Panc1 (cell line): ENCODE results near the gene GTF2A1L. TPM values are rescaled to one million over a fixed set of nuclear protein-coding genes. Genes with fewer than 3 reads are reported as not detected.

Source experiments
- ATAC-seq: fragments of 200-7000 bp; cut with Tn5 transposase; 2 replicates; pipeline ENCODE4 v1.9.1; 2020; ENCODE audit warnings: mild to moderate bottlenecking, moderate library complexity
- BruUV-seq: library from RNA; stranded (reverse); fragments of 400-500 nt; replicated peaks from 2 replicates; lab custom pipeline; 2021; lab: Mats Ljungman, UMichigan
- CTCF ChIA-PET: fragments of 300-600 bp; sonication (Branson Sonifier 250); formaldehyde crosslinking; loops from one replicate; lab custom pipeline; 2022; ENCODE audit warnings: antibody characterized with exemption; lab: Charles Lee
- POLR2A ChIA-PET: fragments of 300-600 bp; sonication (Branson Sonifier 250); formaldehyde crosslinking; loops from one replicate; lab custom pipeline; 2022; ENCODE audit warnings: antibody characterized with exemption; lab: Charles Lee
- DNase-seq: peaks from one replicate; pipeline ENCODE4 v3.0.0-alpha.2; 2010; ENCODE audit warnings: low read depth, low spot score
- H3K27ac ChIP-seq: 2 replicates; pipeline ENCODE4 v1.5.1; 2011; ENCODE audit warnings: mild to moderate bottlenecking, low read length, inconsistent platforms
- H3K27me3 ChIP-seq: fragments of 200-500 bp; sonication (Bioruptor generic); 2 replicates; pipeline ENCODE4 v1.6.0; 2014; ENCODE audit warnings: low read length, inconsistent platforms; ENCODE audit not compliant: control insufficient read depth, insufficient read depth
- H3K36me3 ChIP-seq: fragments of 200-500 bp; sonication (Bioruptor generic); 2 replicates; pipeline ENCODE4 v1.5.1; 2014; ENCODE audit warnings: inconsistent platforms, mild to moderate bottlenecking, low read length, moderate library complexity; ENCODE audit not compliant: control insufficient read depth, insufficient read depth
- H3K4me1 ChIP-seq: 2 replicates; pipeline ENCODE4 v1.5.1; 2011; ENCODE audit warnings: inconsistent platforms, mild to moderate bottlenecking, low read length, moderate library complexity; ENCODE audit not compliant: control insufficient read depth, insufficient read depth
- H3K4me3 ChIP-seq, 2 experiments: 2 replicates each; pipeline ENCODE4 v1.5.1; 2011 to 2012; ENCODE audit warnings: low read depth in 2 of 2, low read length in 2 of 2, mild to moderate bottlenecking in 2 of 2, inconsistent platforms in 1 of 2, moderate library complexity in 1 of 2
- H3K9me3 ChIP-seq: fragments of 200-500 bp; sonication (Bioruptor generic); 2 replicates; pipeline ENCODE4 v1.5.1; 2014; ENCODE audit warnings: low read depth, mild to moderate bottlenecking, inconsistent platforms, low read length, moderate library complexity; ENCODE audit not compliant: control insufficient read depth, insufficient read depth
- POLR2AphosphoS5 ChIP-seq: IDR thresholded peaks from 2 replicates; pipeline ENCODE4 v1.6.1; 2012; ENCODE audit warnings: mild to moderate bottlenecking, low read depth, low read length, moderate library complexity
- SIN3A ChIP-seq: IDR thresholded peaks from 2 replicates; pipeline ENCODE4 v1.6.1; 2012; ENCODE audit warnings: low read depth, mild to moderate bottlenecking, low read length, moderate library complexity, borderline replicate concordance; ENCODE audit not compliant: insufficient read depth
- TCF7L2 ChIP-seq: IDR thresholded peaks from 2 replicates; pipeline ENCODE4 v1.6.1; 2011; ENCODE audit warnings: mild to moderate bottlenecking, low read depth, low read length, inconsistent platforms
- in situ Hi-C: cut with HindIII; loops from 2 replicates; pipeline ENCODE4 v1.10.0; 2016; ENCODE audit warnings: low sequenced_read_pairs, low pct_unique_long_range_greater_than_20kb
- intact Hi-C: fragments of 100-400 bp; cut with micrococcal nuclease; formaldehyde crosslinking; loops from one replicate; pipeline ENCODE4 v1.10.0; 2022; ENCODE audit not compliant: unreplicated experiment
- total RNA-seq: library from RNA; stranded (reverse); gene quantifications from one replicate; pipeline ENCODE4 v1.2.1, GENCODE V29; 2021; ENCODE audit not compliant: unreplicated experiment
- TF ChIP-seq, protein P1 (sequence below), 2 experiments: IDR thresholded peaks; 2 replicates each; pipeline ENCODE4 v1.6.1; 2011 to 2012; ENCODE audit warnings: low read depth in 2 of 2, control low read depth in 1 of 2, low read length in 1 of 2, mild to moderate bottlenecking in 1 of 2, moderate library complexity in 1 of 2; ENCODE audit not compliant: insufficient read depth in 1 of 2
- TF ChIP-seq, protein P2 (sequence below): fragments of 450-650 bp; IDR thresholded peaks from 2 replicates; pipeline ENCODE4 v1.5.1; 2017; ENCODE audit warnings: mild to moderate bottlenecking

GTF2A1L gene
- total RNA-seq, 1 experiment from 2014 or later = not detected

DNA sequence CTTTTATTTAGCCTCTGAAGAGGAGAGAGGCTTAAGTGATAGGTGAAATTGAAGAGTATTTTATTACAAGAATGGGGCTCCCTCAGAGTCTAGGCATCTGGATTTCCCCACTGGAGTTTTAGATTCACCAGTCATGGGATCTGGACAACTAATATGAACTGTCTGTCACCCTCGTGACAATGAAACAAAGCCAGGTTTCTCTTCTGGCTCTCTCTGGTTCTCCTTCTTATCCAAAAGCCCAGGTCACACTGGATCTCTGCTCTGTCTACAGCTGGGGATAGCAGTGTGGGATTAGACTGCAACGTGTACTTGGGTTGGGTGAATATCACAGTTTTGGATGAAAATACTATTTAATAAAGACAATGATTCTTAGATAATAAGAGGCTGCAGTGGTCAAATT is 106.6 kb downstream of the GTF2A1L start:
- H3K27me3 ChIP-seq = no peaks in the 10 kb centered on the region
- ChIA-PET POLR2A (no interaction called here), CTCF (no interaction called here)
- no peak for DNase-seq
- intact Hi-C loops (loop anchor here (10.0 kb wide), 1 partner anchor 119 kb away; no protein-coding TSS in a partner anchor), in situ Hi-C loops (no loop called here)
- ATAC-seq = no peak
- TF ChIP-seq, protein P1, sequence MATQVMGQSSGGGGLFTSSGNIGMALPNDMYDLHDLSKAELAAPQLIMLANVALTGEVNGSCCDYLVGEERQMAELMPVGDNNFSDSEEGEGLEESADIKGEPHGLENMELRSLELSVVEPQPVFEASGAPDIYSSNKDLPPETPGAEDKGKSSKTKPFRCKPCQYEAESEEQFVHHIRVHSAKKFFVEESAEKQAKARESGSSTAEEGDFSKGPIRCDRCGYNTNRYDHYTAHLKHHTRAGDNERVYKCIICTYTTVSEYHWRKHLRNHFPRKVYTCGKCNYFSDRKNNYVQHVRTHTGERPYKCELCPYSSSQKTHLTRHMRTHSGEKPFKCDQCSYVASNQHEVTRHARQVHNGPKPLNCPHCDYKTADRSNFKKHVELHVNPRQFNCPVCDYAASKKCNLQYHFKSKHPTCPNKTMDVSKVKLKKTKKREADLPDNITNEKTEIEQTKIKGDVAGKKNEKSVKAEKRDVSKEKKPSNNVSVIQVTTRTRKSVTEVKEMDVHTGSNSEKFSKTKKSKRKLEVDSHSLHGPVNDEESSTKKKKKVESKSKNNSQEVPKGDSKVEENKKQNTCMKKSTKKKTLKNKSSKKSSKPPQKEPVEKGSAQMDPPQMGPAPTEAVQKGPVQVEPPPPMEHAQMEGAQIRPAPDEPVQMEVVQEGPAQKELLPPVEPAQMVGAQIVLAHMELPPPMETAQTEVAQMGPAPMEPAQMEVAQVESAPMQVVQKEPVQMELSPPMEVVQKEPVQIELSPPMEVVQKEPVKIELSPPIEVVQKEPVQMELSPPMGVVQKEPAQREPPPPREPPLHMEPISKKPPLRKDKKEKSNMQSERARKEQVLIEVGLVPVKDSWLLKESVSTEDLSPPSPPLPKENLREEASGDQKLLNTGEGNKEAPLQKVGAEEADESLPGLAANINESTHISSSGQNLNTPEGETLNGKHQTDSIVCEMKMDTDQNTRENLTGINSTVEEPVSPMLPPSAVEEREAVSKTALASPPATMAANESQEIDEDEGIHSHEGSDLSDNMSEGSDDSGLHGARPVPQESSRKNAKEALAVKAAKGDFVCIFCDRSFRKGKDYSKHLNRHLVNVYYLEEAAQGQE (IDR thresholded peaks at IDR 0.05; ENCODE audit: insufficient read depth in 1 of 2, low read depth in 2 of 2, low read length in 1 of 2) = no peak
- TF ChIP-seq SIN3A (no peak), POLR2AphosphoS5 (no peak), TCF7L2 (no peak)
- TF ChIP-seq, protein P2, sequence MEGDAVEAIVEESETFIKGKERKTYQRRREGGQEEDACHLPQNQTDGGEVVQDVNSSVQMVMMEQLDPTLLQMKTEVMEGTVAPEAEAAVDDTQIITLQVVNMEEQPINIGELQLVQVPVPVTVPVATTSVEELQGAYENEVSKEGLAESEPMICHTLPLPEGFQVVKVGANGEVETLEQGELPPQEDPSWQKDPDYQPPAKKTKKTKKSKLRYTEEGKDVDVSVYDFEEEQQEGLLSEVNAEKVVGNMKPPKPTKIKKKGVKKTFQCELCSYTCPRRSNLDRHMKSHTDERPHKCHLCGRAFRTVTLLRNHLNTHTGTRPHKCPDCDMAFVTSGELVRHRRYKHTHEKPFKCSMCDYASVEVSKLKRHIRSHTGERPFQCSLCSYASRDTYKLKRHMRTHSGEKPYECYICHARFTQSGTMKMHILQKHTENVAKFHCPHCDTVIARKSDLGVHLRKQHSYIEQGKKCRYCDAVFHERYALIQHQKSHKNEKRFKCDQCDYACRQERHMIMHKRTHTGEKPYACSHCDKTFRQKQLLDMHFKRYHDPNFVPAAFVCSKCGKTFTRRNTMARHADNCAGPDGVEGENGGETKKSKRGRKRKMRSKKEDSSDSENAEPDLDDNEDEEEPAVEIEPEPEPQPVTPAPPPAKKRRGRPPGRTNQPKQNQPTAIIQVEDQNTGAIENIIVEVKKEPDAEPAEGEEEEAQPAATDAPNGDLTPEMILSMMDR = no peak
- no peak overlapping the region for H3K27ac ChIP-seq
- H3K4me3 ChIP-seq = no peak overlapping the region
- H3K9me3 ChIP-seq = no peaks in the 10 kb centered on the region
- H3K36me3 ChIP-seq = no peaks in the 10 kb centered on the region
- no TSS peak for BruUV-seq
- H3K4me1 ChIP-seq = no peaks in the 10 kb centered on the region

GRCh38 chr2:48725696-48726494 is 108.2 kb downstream of the GTF2A1L start:
- no peaks in the 10 kb centered on the region for H3K27me3 ChIP-seq
- H3K36me3 ChIP-seq = no peaks in the 10 kb centered on the region
- DNase-seq = no peak
- intact Hi-C loops = loop anchor here (10.0 kb wide), 1 partner anchor 121 kb away; no protein-coding TSS in a partner anchor
- in situ Hi-C loops = no loop called here
- POLR2A ChIA-PET = no interaction called here
- TF ChIP-seq, protein P2 = 0 out of 2 replicates have a peak, but pooled peaks have one; percentile 4
- no peak for TF ChIP-seq SIN3A
- H3K4me1 ChIP-seq = no peaks in the 10 kb centered on the region
- H3K4me3 ChIP-seq = no peak overlapping the region
- no peak for ATAC-seq
- CTCF ChIA-PET = no interaction called here
- no peak overlapping the region for H3K27ac ChIP-seq
- no peaks in the 10 kb centered on the region for H3K9me3 ChIP-seq
- no TSS peak for BruUV-seq
